SK-N-MC (cell line): ENCODE results near the gene MRTFA.

Source experiments
- EZH2 ChIP-seq: fragments of 200-600 bp; sonication (generic); IDR thresholded peaks from one replicate; pipeline ENCODE4 v1.6.1; 2017; ENCODE audit warnings: antibody characterized with exemption
- FOXP2 ChIP-seq: optimal IDR thresholded peaks from 2 replicates; pipeline ENCODE3; 2011; ENCODE audit warnings: mild to moderate bottlenecking, moderate library complexity; ENCODE audit not compliant: insufficient read depth; ENCODE audit errors: extremely low read length, control extremely low read depth
- POLR2AphosphoS5 ChIP-seq: IDR thresholded peaks from 2 replicates; pipeline ENCODE4 v1.6.1; 2012; ENCODE audit warnings: mild to moderate bottlenecking, low read depth, low read length, borderline replicate concordance

DNA sequence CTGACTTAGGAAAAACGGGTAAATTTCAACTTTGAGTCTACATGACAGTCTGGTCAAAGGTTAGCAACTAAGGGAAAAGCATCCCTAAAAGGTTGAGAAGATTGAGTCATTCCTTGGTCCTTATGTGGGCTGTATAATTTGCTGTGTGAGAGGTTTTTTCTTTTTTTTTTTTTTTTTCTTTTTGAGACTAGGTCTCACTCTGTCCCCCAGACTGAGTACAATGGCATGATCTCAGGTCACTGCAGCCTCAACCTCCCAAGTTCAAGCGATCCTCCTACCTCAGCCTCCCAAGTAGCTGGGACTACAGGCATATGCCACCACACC lies 101.4 kb downstream of the MRTFA start:
- no peak for TF ChIP-seq EZH2
- TF ChIP-seq POLR2AphosphoS5: no peak
- TF ChIP-seq FOXP2: no peak
